Measurements from ENCODE around the gene ATP9A.
A peak's percentile ranks its signal among the peaks of the same experiment; 100 is the strongest.

ATP9A gene

GRCh38 chr20:51625105-51625504 is 143.1 kb downstream of the ATP9A start:
- Histone ChIP-seq H3K36me3 (ENCODE audit: control insufficient read depth, low read length) (no peaks in the 10 kb centered on the region), H3K27ac (ENCODE audit: low read depth, low read length) (no peak overlapping the region), H3F3A (ENCODE audit: control insufficient read depth, insufficient read depth) (no peaks in the 10 kb centered on the region), H3K27me3 (ENCODE audit: control insufficient read depth, low read length) (peaks cover 6% of the 10 kb centered on the region; the same call in 1 of the 2 replicates), H3K79me2 (ENCODE audit: control insufficient read depth, low read length) (no peaks in the 10 kb centered on the region), H3K4me1 (ENCODE audit: control insufficient read depth, low read length) (peaks cover 12% of the 10 kb centered on the region), H3K9me2 (replicated peaks; ENCODE audit: control insufficient read depth, low read length) (no peaks in the 10 kb centered on the region), H3K9me3 (ENCODE audit: control insufficient read depth, insufficient read depth, low read length) (no peaks in the 10 kb centered on the region), H3K4me2 (ENCODE audit: low read length) (no peak overlapping the region), H3K4me3 (ENCODE audit: low read length) (no peak overlapping the region), H4K20me1 (ENCODE audit: control insufficient read depth, insufficient read depth, low read depth, low read length) (no peaks in the 10 kb centered on the region)
- no peak for TF ChIP-seq CTCF (IDR thresholded peaks at IDR 0.05; ENCODE audit: low read depth, low read length, poor library complexity, severe bottlenecking)
- no peak for TF ChIP-seq EZH2phosphoT487 (IDR thresholded peaks at IDR 0.05; ENCODE audit: borderline replicate concordance, low read length)

GRCh38 chr20:51624157-51624731 is 143.9 kb downstream of the ATP9A start:
- Histone ChIP-seq H3K4me1 (ENCODE audit: control insufficient read depth, low read length) (peaks cover 19% of the 10 kb centered on the region), H3K36me3 (ENCODE audit: control insufficient read depth, low read length) (no peaks in the 10 kb centered on the region), H3K9me2 (replicated peaks; ENCODE audit: control insufficient read depth, low read length) (no peaks in the 10 kb centered on the region), H3K27me3 (ENCODE audit: control insufficient read depth, low read length) (no peaks in the 10 kb centered on the region), H3K4me3 (ENCODE audit: low read length) (no peak overlapping the region), H3K9me3 (ENCODE audit: control insufficient read depth, insufficient read depth, low read length) (no peaks in the 10 kb centered on the region), H3K79me2 (ENCODE audit: control insufficient read depth, low read length) (no peaks in the 10 kb centered on the region), H3K4me2 (ENCODE audit: low read length) (peak overlapping the region; percentile 24), H3F3A (ENCODE audit: control insufficient read depth, insufficient read depth) (no peaks in the 10 kb centered on the region), H3K27ac (ENCODE audit: low read depth, low read length) (no peak overlapping the region), H4K20me1 (ENCODE audit: control insufficient read depth, insufficient read depth, low read depth, low read length) (no peaks in the 10 kb centered on the region)
- TF ChIP-seq EZH2phosphoT487 (IDR thresholded peaks at IDR 0.05; ENCODE audit: borderline replicate concordance, low read length) = no peak
- TF ChIP-seq CTCF (IDR thresholded peaks at IDR 0.05; ENCODE audit: low read depth, low read length, poor library complexity, severe bottlenecking) = peak; percentile 89

GRCh38 chr20:51623255-51623654 is 144.9 kb downstream of the ATP9A start:
- TF ChIP-seq CTCF (IDR thresholded peaks at IDR 0.05; ENCODE audit: low read depth, low read length, poor library complexity, severe bottlenecking) = no peak
- TF ChIP-seq EZH2phosphoT487 (IDR thresholded peaks at IDR 0.05; ENCODE audit: borderline replicate concordance, low read length) = no peak
- no peak overlapping the region for H3K4me2 ChIP-seq (ENCODE audit: low read length)
- H3K4me3 ChIP-seq (ENCODE audit: low read length) = no peak overlapping the region
- no peaks in the 10 kb centered on the region for H3K9me2 ChIP-seq (replicated peaks; ENCODE audit: control insufficient read depth, low read length)
- H3K4me1 ChIP-seq (ENCODE audit: control insufficient read depth, low read length) = peaks cover 22% of the 10 kb centered on the region
- H4K20me1 ChIP-seq (ENCODE audit: control insufficient read depth, insufficient read depth, low read depth, low read length) = no peaks in the 10 kb centered on the region
- no peaks in the 10 kb centered on the region for H3K79me2 ChIP-seq (ENCODE audit: control insufficient read depth, low read length)
- H3F3A ChIP-seq (ENCODE audit: control insufficient read depth, insufficient read depth) = no peaks in the 10 kb centered on the region
- H3K27me3 ChIP-seq (ENCODE audit: control insufficient read depth, low read length) = no peaks in the 10 kb centered on the region
- no peaks in the 10 kb centered on the region for H3K36me3 ChIP-seq (ENCODE audit: control insufficient read depth, low read length)
- no peaks in the 10 kb centered on the region for H3K9me3 ChIP-seq (ENCODE audit: control insufficient read depth, insufficient read depth, low read length)
- no peak overlapping the region for H3K27ac ChIP-seq (ENCODE audit: low read depth, low read length)

Data from DOHH2 (cell line).